ENCODE results near the gene DNAJC27. TPM values are rescaled to one million over a fixed set of nuclear protein-coding genes. Genes with fewer than 3 reads are reported as not detected.
A peak's percentile ranks its signal among the peaks of the same experiment; 100 is the strongest.

The DNAJC27 gene
- total and polyA plus RNA-seq, 9 of the 15 experiments (the other 6 are each of a cell fraction or from before 2014, with no cell fraction given) = 0.53 to 5.9 (median 3.0) TPM

GRCh38 chr2:24973812-24974211 is 2.1 kb upstream of the DNAJC27 start (continued):
- TF ChIP-seq RERE (CRISPR knock-in tag; IDR thresholded peaks at IDR 0.05; ENCODE audit: borderline replicate concordance) (no peak), SMC3 (conservative IDR thresholded peaks at IDR 0.05; ENCODE audit: insufficient read depth, low read depth, low read length) (no peak), ATF3 (IDR thresholded peaks at IDR 0.05) (no peak), ATF3 (CRISPR knock-in tag; conservative IDR thresholded peaks at IDR 0.05) (no peak), ZBTB40 (IDR thresholded peaks at IDR 0.05) (peak; percentile 41; the same call in 1 of the 2 replicates), ZBTB40 (CRISPR knock-in tag; IDR thresholded peaks at IDR 0.05) (no peak), FOXJ2 (tag; IDR thresholded peaks at IDR 0.05) (0 out of 2 replicates have a peak, but pooled peaks have one; percentile 21), SMARCA4 (IDR thresholded peaks at IDR 0.05) (peak; percentile 53; the same call in 1 of the 2 replicates), EP400 (IDR thresholded peaks at IDR 0.05) (0 out of 2 replicates have a peak, but pooled peaks have one; percentile 11), PTBP1 (IDR thresholded peaks at IDR 0.05; ENCODE audit: low read depth, low read length) (no peak), SIX5 (IDR thresholded peaks at IDR 0.05; ENCODE audit: borderline replicate concordance in 1 of 2, insufficient read depth in 1 of 2, low read depth in 1 of 2, low read length in 2 of 2) (no peak), MYC (IDR thresholded peaks at IDR 0.05; ENCODE audit: low read depth, low read length) (peak; percentile 49; the same call in 1 of the 2 replicates), MYC (CRISPR knock-in tag; IDR thresholded peaks at IDR 0.05; ENCODE audit: borderline replicate concordance, low read depth) (no peak)

All from K562 (cell line).